ENCODE results near the gene CCDC12.

CCDC12 gene

DNA sequence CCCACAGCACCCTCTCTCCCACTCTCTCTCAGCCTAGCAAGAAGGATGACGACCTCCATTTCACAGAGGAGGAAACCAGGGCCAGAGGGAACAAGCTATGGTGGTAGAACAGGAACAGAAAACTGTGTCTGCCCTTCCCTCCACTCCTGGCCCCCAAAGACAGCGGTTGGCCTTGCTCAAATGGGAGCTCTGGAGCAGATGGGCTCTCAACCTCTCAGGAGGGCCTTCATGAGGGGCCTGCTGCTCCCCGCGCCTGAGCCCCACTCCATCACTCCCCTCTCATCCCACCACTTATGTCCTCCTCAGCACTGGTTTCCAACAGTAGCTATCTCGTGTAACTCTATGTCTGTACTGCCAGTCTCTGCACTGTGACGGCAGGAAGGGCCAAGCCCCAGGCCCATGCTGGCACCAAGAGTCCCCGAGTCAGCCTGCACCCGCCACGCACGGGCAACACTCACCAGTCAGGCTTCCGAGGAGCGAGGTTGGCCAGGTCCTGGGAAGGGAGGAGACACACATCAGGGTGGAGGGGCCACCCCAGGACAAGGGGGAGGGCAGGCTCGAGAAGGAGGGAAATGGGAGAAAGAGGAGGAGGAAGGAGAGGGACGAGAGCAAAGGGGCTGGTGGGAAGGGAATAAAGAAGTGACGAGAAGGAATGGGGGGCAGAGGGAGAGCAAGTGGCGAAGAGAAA lies 53.5 kb downstream of the CCDC12 start:
- Histone ChIP-seq H2AK5ac (ENCODE audit: low read length, severe bottlenecking) (no peak overlapping the region), H3K4me3 (ENCODE audit: insufficient read depth in 1 of 2, low read depth in 1 of 2, low read length in 2 of 2) (no peak overlapping the region), H3K18ac (ENCODE audit: low read depth in 1 of 2, low read length in 2 of 2) (no peak overlapping the region), H3K9ac (ENCODE audit: low read length) (no peak overlapping the region), H3K23ac (ENCODE audit: low read length in 2 of 2) (no peak overlapping the region), H2BK5ac (ENCODE audit: low read depth, low read length, poor library complexity, severe bottlenecking) (no peak overlapping the region), H2BK15ac (ENCODE audit: low read depth, poor library complexity, severe bottlenecking) (no peak overlapping the region), H4K8ac (ENCODE audit: low read length) (no peak overlapping the region), H3K4me1 (ENCODE audit: control insufficient read depth, insufficient read depth, low read depth, low read length) (peaks cover 12% of the 10 kb centered on the region), H3K9me3 (ENCODE audit: control insufficient read depth, low read length) (peaks cover 5% of the 10 kb centered on the region), H3K27me3 (ENCODE audit: control insufficient read depth in 1 of 2, insufficient read depth in 1 of 2, low read length in 2 of 2) (no peaks in the 10 kb centered on the region), H3K4me2 (ENCODE audit: low read length, poor library complexity, severe bottlenecking) (no peak overlapping the region), H3K14ac (ENCODE audit: low read length in 2 of 2) (no peak overlapping the region), H3K27ac (ENCODE audit: low read length, poor library complexity, severe bottlenecking) (no peak overlapping the region), H4K91ac (ENCODE audit: low read length) (no peak overlapping the region), H2AFZ (ENCODE audit: low read depth, low read length) (no peak overlapping the region), H3K79me1 (replicated peaks; ENCODE audit: low read length, poor library complexity, severe bottlenecking) (peaks cover 67% of the 10 kb centered on the region), H3K4ac (ENCODE audit: low read depth in 1 of 2, low read length in 2 of 2) (no peak overlapping the region), H2BK12ac (ENCODE audit: low read length in 2 of 2) (no peak overlapping the region), H2BK120ac (ENCODE audit: low read depth, low read length) (no peak overlapping the region), H3K36me3 (ENCODE audit: control insufficient read depth in 1 of 2, insufficient read depth in 2 of 2, low read depth in 1 of 2, low read length in 2 of 2) (peaks cover 85 to 98% of the 10 kb centered on the region in 2 experiments)
- no peak for DNase-seq
- 92% methylated on average over 16 of the region's 16 CpGs for WGBS

DNA sequence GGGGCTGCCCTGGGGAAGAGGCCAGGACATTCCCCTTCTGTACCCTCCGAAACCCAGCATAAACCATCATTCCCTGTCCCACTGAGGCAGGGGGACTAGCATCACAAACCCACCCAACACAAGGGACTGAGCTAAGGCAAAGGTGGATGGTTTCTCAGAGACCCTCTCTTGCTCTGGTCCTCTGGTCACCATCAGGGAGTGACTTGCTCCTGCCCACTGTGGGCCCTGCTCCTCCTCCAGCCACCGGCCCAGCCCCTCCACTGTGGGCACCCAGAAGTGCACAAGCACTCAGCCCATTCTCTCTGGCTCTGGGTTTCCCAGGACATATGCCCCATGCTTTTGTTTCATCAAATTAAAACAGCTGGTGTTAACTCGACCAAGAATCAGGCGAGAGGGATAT lies 54.1 kb downstream of the CCDC12 start:
- Histone ChIP-seq H2AFZ (ENCODE audit: low read depth, low read length) (no peak overlapping the region), H4K91ac (ENCODE audit: low read length) (no peak overlapping the region), H3K23ac (ENCODE audit: low read length in 2 of 2) (no peak overlapping the region), H3K14ac (ENCODE audit: low read length in 2 of 2) (no peak overlapping the region), H3K9ac (ENCODE audit: low read length) (no peak overlapping the region), H3K9me3 (ENCODE audit: control insufficient read depth, low read length) (peaks cover 11% of the 10 kb centered on the region), H3K36me3 (ENCODE audit: control insufficient read depth in 1 of 2, insufficient read depth in 2 of 2, low read depth in 1 of 2, low read length in 2 of 2) (peaks cover 79 to 98% of the 10 kb centered on the region in 2 experiments), H4K8ac (ENCODE audit: low read length) (no peak overlapping the region), H3K4ac (ENCODE audit: low read depth in 1 of 2, low read length in 2 of 2) (no peak overlapping the region), H3K4me3 (ENCODE audit: insufficient read depth in 1 of 2, low read depth in 1 of 2, low read length in 2 of 2) (no peak overlapping the region), H3K4me2 (ENCODE audit: low read length, poor library complexity, severe bottlenecking) (no peak overlapping the region), H2BK120ac (ENCODE audit: low read depth, low read length) (no peak overlapping the region), H3K27ac (ENCODE audit: low read length, poor library complexity, severe bottlenecking) (no peak overlapping the region), H3K4me1 (ENCODE audit: control insufficient read depth, insufficient read depth, low read depth, low read length) (peaks cover 12% of the 10 kb centered on the region), H2BK12ac (ENCODE audit: low read length in 2 of 2) (no peak overlapping the region), H3K27me3 (ENCODE audit: control insufficient read depth in 1 of 2, insufficient read depth in 1 of 2, low read length in 2 of 2) (no peaks in the 10 kb centered on the region), H2AK5ac (ENCODE audit: low read length, severe bottlenecking) (no peak overlapping the region), H3K18ac (ENCODE audit: low read depth in 1 of 2, low read length in 2 of 2) (no peak overlapping the region), H3K79me1 (replicated peaks; ENCODE audit: low read length, poor library complexity, severe bottlenecking) (peaks cover 61% of the 10 kb centered on the region), H2BK15ac (ENCODE audit: low read depth, poor library complexity, severe bottlenecking) (no peak overlapping the region), H2BK5ac (ENCODE audit: low read depth, low read length, poor library complexity, severe bottlenecking) (no peak overlapping the region)
- DNase-seq = no peak
- over 99% methylated on average over 4 of the region's 4 CpGs for WGBS

DNA sequence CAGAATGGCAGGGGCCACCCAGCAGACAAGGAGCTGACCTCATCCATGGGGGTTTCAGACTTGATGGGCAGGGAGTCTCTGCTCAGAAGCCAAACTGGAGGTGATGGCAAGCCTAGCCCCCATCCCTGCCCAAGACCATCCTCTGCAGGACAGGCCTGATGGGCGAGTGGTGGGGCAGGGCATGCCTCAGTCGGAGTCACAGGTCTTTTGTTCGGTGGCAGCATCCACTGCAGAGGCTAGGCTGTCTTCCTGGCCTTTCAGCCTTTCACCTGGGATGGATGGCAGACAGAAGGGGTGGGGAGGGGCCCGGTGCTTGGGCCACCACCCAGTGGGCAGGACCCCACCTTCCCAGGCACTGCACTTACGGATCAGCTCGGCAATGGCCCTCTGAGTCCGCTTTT lies 54.7 kb downstream of the CCDC12 start:
- Histone ChIP-seq H3K79me1 (replicated peaks; ENCODE audit: low read length, poor library complexity, severe bottlenecking) (peaks cover 56% of the 10 kb centered on the region), H3K4me2 (ENCODE audit: low read length, poor library complexity, severe bottlenecking) (no peak overlapping the region), H4K8ac (ENCODE audit: low read length) (no peak overlapping the region), H3K4me1 (ENCODE audit: control insufficient read depth, insufficient read depth, low read depth, low read length) (peaks cover 11% of the 10 kb centered on the region), H2AK5ac (ENCODE audit: low read length, severe bottlenecking) (no peak overlapping the region), H3K36me3 (ENCODE audit: control insufficient read depth in 1 of 2, insufficient read depth in 2 of 2, low read depth in 1 of 2, low read length in 2 of 2) (peaks cover 77 to 98% of the 10 kb centered on the region in 2 experiments), H2BK15ac (ENCODE audit: low read depth, poor library complexity, severe bottlenecking) (no peak overlapping the region), H2AFZ (ENCODE audit: low read depth, low read length) (no peak overlapping the region), H3K14ac (ENCODE audit: low read length in 2 of 2) (no peak overlapping the region), H2BK5ac (ENCODE audit: low read depth, low read length, poor library complexity, severe bottlenecking) (no peak overlapping the region), H2BK12ac (ENCODE audit: low read length in 2 of 2) (no peak overlapping the region), H3K27ac (ENCODE audit: low read length, poor library complexity, severe bottlenecking) (no peak overlapping the region), H3K9ac (ENCODE audit: low read length) (no peak overlapping the region), H3K23ac (ENCODE audit: low read length in 2 of 2) (no peak overlapping the region), H3K27me3 (ENCODE audit: control insufficient read depth in 1 of 2, insufficient read depth in 1 of 2, low read length in 2 of 2) (no peaks in the 10 kb centered on the region), H3K9me3 (ENCODE audit: control insufficient read depth, low read length) (peaks cover 15% of the 10 kb centered on the region), H3K4me3 (ENCODE audit: insufficient read depth in 1 of 2, low read depth in 1 of 2, low read length in 2 of 2) (no peak overlapping the region), H4K91ac (ENCODE audit: low read length) (no peak overlapping the region), H3K4ac (ENCODE audit: low read depth in 1 of 2, low read length in 2 of 2) (no peak overlapping the region), H2BK120ac (ENCODE audit: low read depth, low read length) (no peak overlapping the region), H3K18ac (ENCODE audit: low read depth in 1 of 2, low read length in 2 of 2) (no peak overlapping the region)
- WGBS = 99% methylated on average over 7 of the region's 7 CpGs
- no peak for DNase-seq

DNA sequence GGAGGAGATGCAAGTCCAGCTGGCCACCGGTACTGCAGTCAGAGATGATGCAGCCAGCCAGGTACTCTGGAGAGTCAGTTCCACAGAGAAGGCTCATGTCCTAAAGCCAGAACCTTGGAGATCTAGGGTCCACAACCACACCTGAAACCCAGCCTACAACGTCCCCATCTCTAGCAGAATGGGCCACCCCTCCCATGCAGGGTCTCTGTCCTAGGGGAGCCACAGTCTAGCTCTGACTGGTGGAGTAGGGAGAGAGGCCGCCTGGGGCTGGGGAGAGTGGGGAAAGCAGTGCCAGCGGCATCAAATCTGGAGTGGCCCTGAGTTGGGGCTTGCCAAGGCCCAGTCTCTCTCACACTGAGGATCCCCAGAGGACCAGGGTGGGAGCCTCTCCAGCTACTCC lies 55.5 kb downstream of the CCDC12 start:
- no peak overlapping the region for H3K4me3 ChIP-seq (ENCODE audit: insufficient read depth in 1 of 2, low read depth in 1 of 2, low read length in 2 of 2)
- H3K27ac ChIP-seq (ENCODE audit: low read length, poor library complexity, severe bottlenecking) = no peak overlapping the region
- H2AFZ ChIP-seq (ENCODE audit: low read depth, low read length) = no peak overlapping the region
- no peak overlapping the region for H3K4ac ChIP-seq (ENCODE audit: low read depth in 1 of 2, low read length in 2 of 2)
- no peak overlapping the region for H2BK120ac ChIP-seq (ENCODE audit: low read depth, low read length)
- no peaks in the 10 kb centered on the region for H3K27me3 ChIP-seq (ENCODE audit: control insufficient read depth in 1 of 2, insufficient read depth in 1 of 2, low read length in 2 of 2)
- no peak overlapping the region for H4K8ac ChIP-seq (ENCODE audit: low read length)
- no peak overlapping the region for H2BK15ac ChIP-seq (ENCODE audit: low read depth, poor library complexity, severe bottlenecking)
- H3K23ac ChIP-seq (ENCODE audit: low read length in 2 of 2) = no peak overlapping the region
- H4K91ac ChIP-seq (ENCODE audit: low read length) = no peak overlapping the region
- H3K14ac ChIP-seq (ENCODE audit: low read length in 2 of 2) = no peak overlapping the region
- H3K4me1 ChIP-seq (ENCODE audit: control insufficient read depth, insufficient read depth, low read depth, low read length) = peaks cover 3% of the 10 kb centered on the region
- no peak overlapping the region for H2BK5ac ChIP-seq (ENCODE audit: low read depth, low read length, poor library complexity, severe bottlenecking)
- no peak overlapping the region for H3K18ac ChIP-seq (ENCODE audit: low read depth in 1 of 2, low read length in 2 of 2)
- H3K36me3 ChIP-seq (ENCODE audit: control insufficient read depth in 1 of 2, insufficient read depth in 2 of 2, low read depth in 1 of 2, low read length in 2 of 2) = peaks cover 69 to 97% of the 10 kb centered on the region in 2 experiments
- H3K79me1 ChIP-seq (replicated peaks; ENCODE audit: low read length, poor library complexity, severe bottlenecking) = peaks cover 48% of the 10 kb centered on the region
- no peak overlapping the region for H3K4me2 ChIP-seq (ENCODE audit: low read length, poor library complexity, severe bottlenecking)
- no peak for DNase-seq
- 100% methylated on average over 4 of the region's 4 CpGs for WGBS
- H2AK5ac ChIP-seq (ENCODE audit: low read length, severe bottlenecking) = no peak overlapping the region
- peaks cover 15% of the 10 kb centered on the region for H3K9me3 ChIP-seq (ENCODE audit: control insufficient read depth, low read length)
- H2BK12ac ChIP-seq (ENCODE audit: low read length in 2 of 2) = no peak overlapping the region
- H3K9ac ChIP-seq (ENCODE audit: low read length) = no peak overlapping the region
